ENCODE results near the gene LRFN3.

GRCh38 chr19:35960432-35960972, 24.3 kb downstream of the LRFN3 start:
- TF ChIP-seq CTCF (IDR thresholded peaks at IDR 0.05) = no peak
- no peak for TF ChIP-seq POLR2A (IDR thresholded peaks at IDR 0.05)

Data from Peyer's patch (tissue), 4 donors.